ENCODE measurements around the gene PRM2.

Gene PRM2

GRCh38 chr16:11319529-11320146 lies 43.4 kb upstream of the PRM2 start:
- H3K4me3 ChIP-seq (ENCODE audit: low read depth, low read length): no peak overlapping the region
- no peak for TF ChIP-seq CTCF (IDR thresholded peaks at IDR 0.05; ENCODE audit: low read depth, low read length)

DNA sequence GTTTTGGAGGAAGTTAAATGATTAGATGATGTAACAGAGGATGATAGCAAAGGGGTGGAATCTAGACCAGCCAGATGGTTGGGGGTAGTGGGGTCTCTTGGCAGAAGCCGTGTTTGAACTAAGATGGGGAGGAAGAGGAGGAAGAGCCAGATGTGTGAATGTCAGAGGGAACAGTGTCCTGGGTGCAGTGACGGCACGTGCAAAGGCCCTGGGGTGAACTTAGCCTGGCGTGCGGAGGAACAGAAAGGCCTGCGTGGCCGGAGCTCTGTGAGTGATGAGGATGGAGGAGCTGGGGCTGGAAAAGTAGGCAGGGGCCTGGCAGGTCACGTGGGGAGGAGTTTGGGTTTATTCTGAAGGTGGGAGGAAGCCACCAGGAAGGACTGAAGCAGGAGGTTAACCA lies 42.5 kb upstream of the PRM2 start:
- no peak for TF ChIP-seq CTCF (IDR thresholded peaks at IDR 0.05; ENCODE audit: low read depth, low read length)
- no peak overlapping the region for H3K4me3 ChIP-seq (ENCODE audit: low read depth, low read length)

GRCh38 chr16:11316331-11317015 lies 40.2 kb upstream of the PRM2 start:
- no peak overlapping the region for H3K4me3 ChIP-seq (ENCODE audit: low read depth, low read length)
- TF ChIP-seq CTCF (IDR thresholded peaks at IDR 0.05; ENCODE audit: low read depth, low read length): no peak

DNA sequence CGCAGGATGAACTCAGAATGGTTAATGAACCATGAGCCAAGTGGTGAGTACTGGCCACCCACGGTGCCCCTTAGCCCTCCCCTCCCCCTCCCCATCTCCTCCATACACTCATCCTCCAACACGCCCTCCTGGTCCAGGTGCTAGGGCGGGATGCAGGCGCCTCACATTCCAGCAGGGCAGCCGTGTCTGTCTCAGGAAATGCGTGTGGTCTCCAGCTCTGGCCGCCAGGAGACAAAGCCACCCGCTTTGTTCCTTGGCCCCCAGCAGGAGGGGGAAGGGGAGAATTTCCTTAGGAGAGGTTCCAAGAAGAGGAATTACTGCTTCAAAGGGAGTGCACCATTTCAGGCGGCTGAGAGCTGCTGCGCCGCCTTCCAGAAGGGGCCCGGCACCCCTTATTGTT lies 39.2 kb upstream of the PRM2 start:
- TF ChIP-seq CTCF (IDR thresholded peaks at IDR 0.05; ENCODE audit: low read depth, low read length): no peak

DNA sequence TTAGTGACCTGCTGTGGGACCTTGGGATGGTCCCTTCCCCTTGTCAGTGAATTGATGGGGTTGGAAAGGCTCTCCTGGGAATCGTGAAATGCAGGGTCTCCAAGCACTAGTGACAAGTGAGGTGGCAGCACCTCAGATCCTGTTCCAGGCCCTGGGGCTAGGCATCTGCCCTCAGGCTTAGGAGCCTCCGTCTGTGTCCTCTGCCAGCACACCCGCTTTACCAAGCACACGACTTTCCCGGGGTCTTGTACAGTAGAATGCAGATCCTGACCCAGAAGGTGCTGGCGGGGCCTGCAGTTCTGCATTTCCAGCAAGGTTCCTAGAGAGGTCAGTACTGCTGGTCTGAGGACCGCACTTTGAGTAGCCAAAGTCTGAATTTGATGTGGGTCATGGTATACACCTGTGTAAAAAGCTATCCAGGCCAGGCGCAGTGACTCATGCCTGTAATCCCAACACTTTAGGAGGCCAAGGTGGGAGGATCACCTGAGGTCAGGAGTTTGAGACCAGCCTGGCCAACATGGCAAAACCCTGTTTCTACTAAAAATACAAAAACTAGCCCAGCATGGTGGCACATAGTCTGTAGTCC lies 38.1 kb upstream of the PRM2 start:
- TF ChIP-seq CTCF (IDR thresholded peaks at IDR 0.05; ENCODE audit: low read depth, low read length): no peak
- H3K4me3 ChIP-seq (ENCODE audit: low read depth, low read length): no peak overlapping the region

More for the DNA sequence above, 39.2 kb upstream of the PRM2 start:
- H3K4me3 ChIP-seq (ENCODE audit: low read depth, low read length): no peak overlapping the region

DNA sequence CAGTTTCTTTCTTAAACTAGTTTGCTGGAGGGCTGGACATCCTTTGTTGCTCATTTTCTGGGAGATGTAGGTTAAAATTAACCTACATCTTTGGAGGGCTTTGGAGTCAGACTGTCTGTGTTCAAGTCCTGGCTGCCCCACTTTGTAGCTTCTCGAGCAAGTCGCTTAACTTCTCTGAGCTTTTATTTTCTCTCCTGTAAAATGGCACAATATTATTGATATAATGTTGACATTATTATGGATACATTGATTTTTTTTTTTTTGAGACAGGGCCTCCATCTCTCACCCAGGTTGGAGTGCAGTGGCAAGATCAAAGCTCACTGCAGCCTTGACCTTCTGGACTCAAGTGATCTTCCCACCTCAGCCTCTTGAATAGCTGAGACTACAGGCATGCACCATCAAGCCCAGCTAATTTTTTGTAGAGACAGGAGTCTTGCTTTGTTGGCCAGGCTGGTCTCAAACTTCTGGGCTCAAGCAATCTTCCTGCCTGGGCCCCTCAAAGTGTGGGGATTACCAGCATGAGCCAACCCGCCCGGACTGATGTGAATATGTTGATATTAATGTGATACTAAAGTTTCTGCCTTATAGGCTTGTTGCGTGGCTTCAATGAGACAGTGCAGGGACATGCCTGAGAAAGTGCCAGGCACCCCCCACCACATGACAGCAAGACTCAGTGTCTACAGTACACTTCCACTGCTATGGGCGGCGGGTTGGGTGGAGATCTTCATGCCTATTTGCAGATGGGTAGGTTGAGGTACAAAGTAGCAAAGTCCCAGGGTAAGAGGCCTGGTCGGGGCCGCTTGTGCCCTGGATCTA lies 37.4 kb upstream of the PRM2 start:
- H3K4me3 ChIP-seq (ENCODE audit: low read depth, low read length): no peak overlapping the region
- no peak for TF ChIP-seq CTCF (IDR thresholded peaks at IDR 0.05; ENCODE audit: low read depth, low read length)

Measured in WI38 (cell line).